Uterus (tissue), 4 donors: Measurements from ENCODE around the gene DCST1. TPM values are rescaled to one million over a fixed set of nuclear protein-coding genes. Genes with fewer than 3 reads are reported as not detected.

Experiments
- DNase-seq, 2 donors: peaks; one replicate each; pipeline ENCODE4 v3.0.0-alpha.2; 2019 to 2020
- H3K27ac ChIP-seq, 2 donors: fragments of 200-600 bp; sonication (generic); 1 replicate in 1 of 2; 2 replicates in 1 of 2; pipeline ENCODE4 v1.5.1; 2016 to 2018
- H3K27me3 ChIP-seq, 2 donors: fragments of 200-600 bp; sonication (generic); one replicate each; pipeline ENCODE4 v1.5.1; 2018 to 2019; ENCODE audit warnings: control low read depth in 1 of 2
- H3K36me3 ChIP-seq, 2 donors: fragments of 200-600 bp; sonication (generic); one replicate each; pipeline ENCODE4 v1.5.1; 2019; ENCODE audit warnings: control low read depth in 1 of 2
- H3K4me1 ChIP-seq, 2 donors: fragments of 200-600 bp; sonication (generic); one replicate each; pipeline ENCODE4 v1.5.1; 2018 to 2019; ENCODE audit warnings: control low read depth in 1 of 2
- H3K4me3 ChIP-seq, 2 donors: fragments of 200-600 bp; sonication (generic); 1 replicate in 1 of 2; 2 replicates in 1 of 2; pipeline ENCODE4 v1.5.1; 2018 to 2019; ENCODE audit warnings: mild to moderate bottlenecking in 1 of 2
- H3K9me3 ChIP-seq, 2 donors: fragments of 200-600 bp; sonication (generic); one replicate each; pipeline ENCODE4 v1.5.1; 2019; ENCODE audit warnings: control low read depth in 1 of 2
- CTCF ChIP-seq, 4 experiments: fragments of 200-600 bp in 2 of 4; fragments of 450-650 bp in 2 of 4; sonication (generic) in 2 of 4; IDR thresholded peaks; one replicate each; pipeline ENCODE4 v1.5.1; 2016 to 2019; ENCODE audit warnings: antibody characterized with exemption in 4 of 4, mild to moderate bottlenecking in 2 of 4, moderate library complexity in 1 of 4
- POLR2A ChIP-seq, 2 donors: fragments of 450-650 bp; IDR thresholded peaks; one replicate each; pipeline ENCODE4 v1.6.1; 2016; ENCODE audit warnings: antibody characterized with exemption in 2 of 2, mild to moderate bottlenecking in 1 of 2, moderate library complexity in 1 of 2
- intact Hi-C: fragments of 100-400 bp; cut with DNase I; formaldehyde crosslinking; loops from one replicate; pipeline ENCODE4 v1.15.1; 2023; ENCODE audit warnings: low total_unique reads
- total RNA-seq, 4 donors: library from RNA; depleted of rRNA in 3 of 4; stranded (reverse); fragments of >200 nt in 3 of 4; gene quantifications; one replicate each; pipeline versions ENCODE4 v1.1.0 to v1.2.4, GENCODE V29; 2014 to 2023
- donor health status: DM: yes; HTN: yes; CAD: no.

DCST1 gene
- total RNA-seq, 4 donors from 2014 or later, result 1.1 to 3.5 TPM; not detected in 2

DNA sequence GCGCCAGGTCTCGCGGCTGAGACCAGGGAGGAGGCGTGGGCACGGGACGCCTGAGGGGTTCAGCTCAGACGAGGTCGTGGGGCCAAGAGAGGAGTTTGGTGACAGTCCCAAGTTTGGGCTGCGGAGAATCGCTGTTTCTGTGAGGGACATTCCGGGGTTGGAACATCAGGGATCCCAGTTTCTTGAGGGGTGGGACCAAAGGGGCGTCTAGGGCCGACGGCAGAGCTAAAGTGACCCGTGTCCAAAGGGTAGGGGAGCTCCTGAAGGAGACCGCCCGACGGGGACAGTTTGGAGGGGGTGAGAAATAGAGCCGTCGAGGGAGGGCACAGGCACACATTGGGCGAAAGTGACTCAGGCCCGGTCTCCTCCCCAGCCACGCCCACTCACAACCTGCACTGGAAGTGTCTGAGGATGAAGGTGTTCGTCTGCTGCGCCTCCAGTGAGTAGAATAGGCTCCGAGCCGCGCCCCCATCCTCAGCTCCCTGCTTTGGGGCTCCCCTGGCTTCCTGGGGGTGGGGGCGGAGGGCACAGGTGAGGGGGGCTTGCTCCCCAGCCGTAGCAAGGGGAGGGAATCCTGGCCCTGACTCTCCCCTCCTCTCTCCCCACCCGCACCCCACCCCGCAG lies 52.0 kb downstream of the DCST1 start:
- Histone ChIP-seq H3K36me3 (no peaks in the 10 kb centered on the region), H3K27ac (peak overlapping the region; percentile 84 to 91), H3K4me1 (peaks cover under 1 to 26% of the 10 kb centered on the region in 2 donors), H3K27me3 (peaks cover 30 to 34% of the 10 kb centered on the region in 2 donors), H3K4me3 (peak overlapping the region; percentile 60 to 74), H3K9me3 (no peaks in the 10 kb centered on the region)
- TF ChIP-seq POLR2A (IDR thresholded peaks at IDR 0.05), result no peak
- TF ChIP-seq CTCF (IDR thresholded peaks at IDR 0.05), result no peak
- peak; percentile 64 to 76 for DNase-seq
- intact Hi-C loops, result no loop called here

DNA sequence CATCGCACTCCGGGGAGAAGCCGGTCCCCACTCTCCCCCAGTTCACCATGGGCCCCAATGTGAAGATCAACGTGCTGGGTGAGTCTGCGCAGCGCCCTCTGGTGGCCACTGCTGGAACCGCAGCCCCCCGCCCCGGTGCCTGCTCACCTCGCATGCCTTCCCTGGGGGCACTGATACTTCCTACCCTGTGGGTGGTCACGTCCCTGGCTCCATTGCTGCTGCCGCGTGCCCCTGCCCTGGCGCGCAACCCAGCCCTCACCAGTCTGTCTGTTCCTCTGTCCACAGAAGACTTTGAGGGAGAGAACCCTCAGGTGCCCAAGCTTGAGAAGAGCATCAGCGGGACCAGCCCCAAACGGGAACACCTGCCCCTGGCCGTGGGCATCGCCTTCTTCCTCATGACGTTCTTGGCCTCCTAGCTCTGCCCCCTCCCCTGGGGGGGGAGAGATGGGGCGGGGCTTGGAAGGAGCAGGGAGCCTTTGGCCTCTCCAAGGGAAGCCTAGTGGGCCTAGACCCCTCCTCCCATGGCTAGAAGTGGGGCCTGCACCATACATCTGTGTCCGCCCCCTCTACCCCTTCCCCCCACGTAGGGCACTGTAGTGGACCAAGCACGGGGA lies 52.6 kb downstream of the DCST1 start:
- Histone ChIP-seq H3K4me1 (peaks cover 0 to 21% of the 10 kb centered on the region in 2 donors), H3K27ac (no peak overlapping the region)
- intact Hi-C loops, result no loop called here

GRCh38 chr1:155086856-155087535 lies 53.4 kb downstream of the DCST1 start:
- H3K27ac ChIP-seq, result no peak overlapping the region
- H3K4me3 ChIP-seq, result no peak overlapping the region
- no peaks in the 10 kb centered on the region for H3K9me3 ChIP-seq
- intact Hi-C loops, result no loop called here
- H3K36me3 ChIP-seq, result no peaks in the 10 kb centered on the region
- H3K27me3 ChIP-seq, result peaks cover 18 to 23% of the 10 kb centered on the region in 2 donors
- DNase-seq, result no peak
- peaks cover 0 to 13% of the 10 kb centered on the region in 2 donors for H3K4me1 ChIP-seq
- no peak for TF ChIP-seq CTCF (IDR thresholded peaks at IDR 0.05)

More for the DNA sequence above, 52.6 kb downstream of the DCST1 start:
- peak; percentile 72 to 75 for DNase-seq
- no peaks in the 10 kb centered on the region for H3K9me3 ChIP-seq
- no peak for TF ChIP-seq POLR2A (IDR thresholded peaks at IDR 0.05)
- peak; percentile 88 to 100 (median 94) for TF ChIP-seq CTCF (IDR thresholded peaks at IDR 0.05)
- peaks cover 24 to 28% of the 10 kb centered on the region in 2 donors for H3K27me3 ChIP-seq
- H3K36me3 ChIP-seq, result no peaks in the 10 kb centered on the region
- H3K4me3 ChIP-seq, result peak overlapping the region in 1 of 2 donors; percentile 60

GRCh38 chr1:155091071-155092051 lies 57.7 kb downstream of the DCST1 start:
- TF ChIP-seq POLR2A (IDR thresholded peaks at IDR 0.05) (no peak), CTCF (IDR thresholded peaks at IDR 0.05) (peak; percentile 93 to 97 (median 95))
- intact Hi-C loops, result loop anchor here (2.0 kb wide), 1 partner anchor 79 kb away; no protein-coding TSS in a partner anchor
- no peak overlapping the region for H3K27ac ChIP-seq

More at GRCh38 chr1:155091071-155092051, 57.7 kb downstream of the DCST1 start:
- H3K36me3 ChIP-seq, result no peaks in the 10 kb centered on the region
- no peaks in the 10 kb centered on the region for H3K27me3 ChIP-seq
- peaks cover 4 to 5% of the 10 kb centered on the region in 2 donors for H3K4me1 ChIP-seq
- DNase-seq, result peak; percentile 77 to 80
- no peak overlapping the region for H3K4me3 ChIP-seq
- no peaks in the 10 kb centered on the region for H3K9me3 ChIP-seq
